MCF 10A (cell line): ENCODE results near the gene ERGIC1. TPM values are rescaled to one million over a fixed set of nuclear protein-coding genes. Genes with fewer than 3 reads are reported as not detected.

ENCODE experiments used
- BruUV-seq: library from RNA; stranded (reverse); fragments of 400-500 nt; replicated peaks from 2 replicates; lab custom pipeline; 2021; lab: Mats Ljungman, UMichigan
- CTCF ChIA-PET: fragments of 300-600 bp; sonication (Branson Sonifier 250); formaldehyde crosslinking; extraction: SDS; loops from one replicate; lab custom pipeline; 2021; ENCODE audit warnings: antibody characterized with exemption, inconsistent platforms; lab: Yijun Ruan, JAX
- POLR2A ChIA-PET: fragments of 300-600, 350-650 bp; sonication (Branson Sonifier 250); formaldehyde crosslinking; extraction: SDS; loops from one replicate; lab custom pipeline; 2020; ENCODE audit warnings: antibody characterized with exemption, inconsistent platforms; lab: Yijun Ruan, JAX
- DNase-seq: peaks from one replicate; pipeline ENCODE4 v3.0.0-alpha.2; 2018; ENCODE audit not compliant: unreplicated experiment
- H3K27ac Mint-ChIP-seq: one replicate; pipeline ENCODE4 v1.8.0; 2022; ENCODE audit warnings: mild to moderate bottlenecking, low read depth, mixed read lengths; ENCODE audit not compliant: unreplicated experiment
- H3K27me3 Mint-ChIP-seq: one replicate; pipeline ENCODE4 v1.8.0; 2022; ENCODE audit warnings: mixed read lengths; ENCODE audit not compliant: insufficient read depth, unreplicated experiment
- H3K36me3 Mint-ChIP-seq: one replicate; pipeline ENCODE4 v1.8.0; 2022; ENCODE audit warnings: mild to moderate bottlenecking, moderate library complexity, mixed read lengths; ENCODE audit not compliant: insufficient read depth, unreplicated experiment
- H3K4me1 Mint-ChIP-seq: one replicate; pipeline ENCODE4 v1.8.0; 2022; ENCODE audit warnings: mixed read lengths; ENCODE audit not compliant: insufficient read depth, unreplicated experiment
- H3K4me3 Mint-ChIP-seq: one replicate; pipeline ENCODE4 v1.8.0; 2022; ENCODE audit warnings: mild to moderate bottlenecking, moderate library complexity, mixed read lengths; ENCODE audit not compliant: unreplicated experiment
- H3K9me3 Mint-ChIP-seq: one replicate; pipeline ENCODE4 v1.8.0; 2022; ENCODE audit warnings: mixed read lengths; ENCODE audit not compliant: unreplicated experiment
- intact Hi-C: fragments of 100-400 bp; cut with micrococcal nuclease; formaldehyde crosslinking; loops from 2 replicates; pipeline ENCODE4 v1.14.1; 2022
- total RNA-seq: library from RNA; stranded (reverse); gene quantifications from 2 replicates; pipeline ENCODE4 v1.2.3, GENCODE V29; 2022
- TF ChIP-seq, protein P1 (sequence below): fragments of 200-600 bp; IDR thresholded peaks from one replicate; pipeline ENCODE4 v1.8.0; 2022; ENCODE audit warnings: antibody characterized with exemption, mild to moderate bottlenecking; ENCODE audit not compliant: unreplicated experiment

The ERGIC1 gene
- total RNA-seq, 1 experiment from 2014 or later: 257 TPM

DNA sequence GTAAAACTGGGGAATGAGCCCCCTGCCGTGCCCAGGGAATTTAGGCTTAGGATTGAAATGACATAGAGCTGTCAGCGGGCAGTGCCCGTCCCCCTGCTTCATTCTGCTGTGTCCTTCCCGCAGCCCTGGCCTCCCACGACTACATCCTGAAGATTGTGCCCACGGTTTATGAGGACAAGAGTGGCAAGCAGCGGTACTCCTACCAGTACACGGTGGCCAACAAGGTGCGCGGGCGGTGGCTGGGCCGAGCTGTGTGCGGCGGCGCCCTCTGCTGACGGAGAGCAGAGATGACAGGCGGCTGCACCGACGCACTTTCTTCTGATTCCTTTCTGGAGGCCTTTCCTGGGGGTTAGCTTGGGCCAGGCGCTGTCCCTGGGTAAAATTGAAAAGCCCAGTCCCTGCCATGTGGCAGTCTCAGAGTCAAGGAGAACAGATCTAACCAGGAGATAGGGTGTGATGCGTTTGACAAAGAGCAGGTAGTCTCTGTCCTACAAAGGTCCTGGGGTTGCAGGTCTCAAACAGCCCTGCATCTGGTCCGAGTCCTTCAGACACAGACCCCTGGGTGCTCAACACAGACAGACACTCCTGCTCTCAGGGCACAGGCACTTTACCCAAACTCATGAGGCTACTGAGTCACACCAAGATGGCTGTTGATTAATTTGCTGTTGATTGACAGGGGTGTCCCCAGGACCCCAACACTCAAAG is 98.4 kb downstream of the ERGIC1 start:
- no peaks in the 10 kb centered on the region for H3K27me3 Mint-ChIP-seq
- POLR2A ChIA-PET: interaction anchor here (0.6 to 7.9 kb wide), 19 partner anchors 26 to 389 kb away, joined by 3 to 120 read pairs (median 7); partner anchors contain the start of genes ATP6V0E1, DUSP1 and RPL26L1

DNA sequence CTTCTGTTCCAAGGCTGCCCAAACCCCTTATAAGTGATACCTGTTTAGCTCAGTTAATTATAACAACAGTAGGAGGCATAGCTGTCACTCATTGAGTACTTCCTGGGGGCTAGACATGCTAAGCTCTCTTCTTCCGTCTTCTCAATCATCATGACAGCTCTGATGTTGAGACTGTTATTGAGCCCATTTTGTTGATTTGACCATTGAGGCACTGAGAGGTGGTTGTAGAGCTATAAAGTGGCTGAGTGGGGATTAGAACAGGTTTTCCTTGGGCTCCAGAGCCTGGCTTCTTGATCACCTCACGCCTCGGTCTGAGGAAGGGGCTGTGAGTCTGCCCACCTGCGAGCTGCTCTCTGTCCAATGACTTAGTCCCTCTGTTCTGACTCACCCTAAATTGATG is 99.2 kb downstream of the ERGIC1 start:
- no peak for DNase-seq
- Mint-ChIP-seq H3K4me3 (no peak overlapping the region), H3K9me3 (no peaks in the 10 kb centered on the region), H3K4me1 (peaks cover 28% of the 10 kb centered on the region), H3K27ac (no peak overlapping the region), H3K36me3 (peaks cover 77% of the 10 kb centered on the region), H3K27me3 (no peaks in the 10 kb centered on the region)
- ChIA-PET CTCF (interaction anchor here (0.5 to 26.7 kb wide), 41 partner anchors 8 to 1003 kb away, joined by 3 to 604 read pairs (median 6); partner anchors contain the start of genes DUSP1 and RPL26L1), POLR2A (interaction anchor here (1.1 to 7.9 kb wide), 10 partner anchors 29 to 226 kb away, joined by 3 to 120 read pairs (median 14); partner anchors contain the start of gene DUSP1)
- BruUV-seq: no TSS peak
- intact Hi-C loops: loop anchor here (5.0 kb wide), 2 partner anchors 201 to 456 kb away; no protein-coding TSS in a partner anchor
- TF ChIP-seq, protein P1, sequence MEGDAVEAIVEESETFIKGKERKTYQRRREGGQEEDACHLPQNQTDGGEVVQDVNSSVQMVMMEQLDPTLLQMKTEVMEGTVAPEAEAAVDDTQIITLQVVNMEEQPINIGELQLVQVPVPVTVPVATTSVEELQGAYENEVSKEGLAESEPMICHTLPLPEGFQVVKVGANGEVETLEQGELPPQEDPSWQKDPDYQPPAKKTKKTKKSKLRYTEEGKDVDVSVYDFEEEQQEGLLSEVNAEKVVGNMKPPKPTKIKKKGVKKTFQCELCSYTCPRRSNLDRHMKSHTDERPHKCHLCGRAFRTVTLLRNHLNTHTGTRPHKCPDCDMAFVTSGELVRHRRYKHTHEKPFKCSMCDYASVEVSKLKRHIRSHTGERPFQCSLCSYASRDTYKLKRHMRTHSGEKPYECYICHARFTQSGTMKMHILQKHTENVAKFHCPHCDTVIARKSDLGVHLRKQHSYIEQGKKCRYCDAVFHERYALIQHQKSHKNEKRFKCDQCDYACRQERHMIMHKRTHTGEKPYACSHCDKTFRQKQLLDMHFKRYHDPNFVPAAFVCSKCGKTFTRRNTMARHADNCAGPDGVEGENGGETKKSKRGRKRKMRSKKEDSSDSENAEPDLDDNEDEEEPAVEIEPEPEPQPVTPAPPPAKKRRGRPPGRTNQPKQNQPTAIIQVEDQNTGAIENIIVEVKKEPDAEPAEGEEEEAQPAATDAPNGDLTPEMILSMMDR: no peak

More for the DNA sequence above, 98.4 kb downstream of the ERGIC1 start:
- CTCF ChIA-PET: interaction anchor here (0.5 to 26.7 kb wide), 47 partner anchors 9 to 453 kb away, joined by 3 to 604 read pairs (median 5); partner anchors contain the start of gene DUSP1
- intact Hi-C loops: loop anchor here (1.0 to 5.0 kb wide), 7 partner anchors 21 to 455 kb away; no protein-coding TSS in a partner anchor
- Mint-ChIP-seq H3K36me3 (peaks cover 73% of the 10 kb centered on the region), H3K27ac (peak overlapping the region; percentile 90), H3K4me3 (peak overlapping the region; percentile 28), H3K9me3 (no peaks in the 10 kb centered on the region), H3K4me1 (peaks cover 28% of the 10 kb centered on the region)
- peak; percentile 82 for DNase-seq
- TF ChIP-seq, protein P1: peak; percentile 100
- no TSS peak for BruUV-seq

DNA sequence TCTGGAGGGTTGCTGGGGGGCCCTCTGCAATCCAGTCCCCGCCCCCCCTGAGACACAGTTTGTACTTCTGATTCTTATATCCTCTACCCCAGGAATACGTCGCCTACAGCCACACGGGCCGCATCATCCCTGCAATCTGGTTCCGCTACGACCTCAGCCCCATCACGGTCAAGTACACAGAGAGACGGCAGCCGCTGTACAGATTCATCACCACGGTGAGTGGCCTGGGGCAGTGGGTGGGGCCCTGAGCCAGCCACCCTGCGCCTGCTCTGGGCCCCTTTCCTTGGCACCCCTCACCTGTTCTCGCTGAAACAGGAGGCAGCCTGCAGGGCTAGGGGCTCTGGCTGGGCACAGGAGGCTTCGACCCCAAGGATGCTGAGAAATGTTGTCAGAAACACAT is 101.0 kb downstream of the ERGIC1 start:
- TF ChIP-seq, protein P1: no peak
- Mint-ChIP-seq H3K36me3 (peaks cover 78% of the 10 kb centered on the region), H3K27me3 (no peaks in the 10 kb centered on the region), H3K9me3 (no peaks in the 10 kb centered on the region), H3K4me3 (no peak overlapping the region), H3K27ac (no peak overlapping the region), H3K4me1 (peaks cover 22% of the 10 kb centered on the region)
- intact Hi-C loops: no loop called here
- CTCF ChIA-PET: interaction anchor here (1.0 to 26.7 kb wide), 3 partner anchors 218 to 235 kb away, joined by 5 to 604 read pairs (median 30); no protein-coding TSS in a partner anchor
- DNase-seq: no peak
- POLR2A ChIA-PET: interaction anchor here (0.9 to 7.9 kb wide), 3 partner anchors 165 to 218 kb away, joined by 3 to 120 read pairs (median 4); partner anchors contain the start of gene DUSP1
- no TSS peak for BruUV-seq

DNA sequence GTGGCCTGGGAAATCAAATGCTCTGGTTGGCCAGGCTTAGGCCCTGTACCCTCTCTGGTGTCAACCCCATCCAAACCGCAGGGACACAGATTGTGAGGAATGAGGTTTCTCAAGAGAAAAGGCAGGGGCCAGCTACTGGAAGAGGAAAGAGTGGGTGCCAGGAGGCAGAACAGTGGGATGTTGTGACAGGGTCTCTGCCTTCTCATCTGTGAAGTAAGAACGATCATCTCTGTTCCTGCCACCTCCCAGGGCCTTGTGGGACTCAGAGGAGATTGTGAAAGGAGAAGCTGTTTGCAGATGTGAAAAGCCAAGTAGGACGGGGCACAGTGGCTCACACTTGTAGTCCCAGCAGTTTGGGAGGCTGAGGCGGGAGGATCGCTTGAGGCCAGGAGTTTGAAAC is 102.3 kb downstream of the ERGIC1 start:
- no peak overlapping the region for H3K27ac Mint-ChIP-seq
- intact Hi-C loops: no loop called here
- no peak overlapping the region for H3K4me3 Mint-ChIP-seq
- ChIA-PET POLR2A (interaction anchor here (0.6 to 1.4 kb wide), 7 partner anchors 9 to 175 kb away, joined by 3 to 8 read pairs (median 4); partner anchors contain the start of genes DUSP1 and RPL26L1), CTCF (interaction anchor here (0.6 to 26.7 kb wide), 6 partner anchors 11 to 644 kb away, joined by 3 to 604 read pairs (median 3); no protein-coding TSS in a partner anchor)
- H3K9me3 Mint-ChIP-seq: no peaks in the 10 kb centered on the region
- no TSS peak for BruUV-seq
- peaks cover 13% of the 10 kb centered on the region for H3K4me1 Mint-ChIP-seq
- TF ChIP-seq, protein P1: no peak
- H3K27me3 Mint-ChIP-seq: no peaks in the 10 kb centered on the region
- no peak for DNase-seq
- H3K36me3 Mint-ChIP-seq: peaks cover 91% of the 10 kb centered on the region
